ENCODE measurements around the gene KIF18B.

DNA sequence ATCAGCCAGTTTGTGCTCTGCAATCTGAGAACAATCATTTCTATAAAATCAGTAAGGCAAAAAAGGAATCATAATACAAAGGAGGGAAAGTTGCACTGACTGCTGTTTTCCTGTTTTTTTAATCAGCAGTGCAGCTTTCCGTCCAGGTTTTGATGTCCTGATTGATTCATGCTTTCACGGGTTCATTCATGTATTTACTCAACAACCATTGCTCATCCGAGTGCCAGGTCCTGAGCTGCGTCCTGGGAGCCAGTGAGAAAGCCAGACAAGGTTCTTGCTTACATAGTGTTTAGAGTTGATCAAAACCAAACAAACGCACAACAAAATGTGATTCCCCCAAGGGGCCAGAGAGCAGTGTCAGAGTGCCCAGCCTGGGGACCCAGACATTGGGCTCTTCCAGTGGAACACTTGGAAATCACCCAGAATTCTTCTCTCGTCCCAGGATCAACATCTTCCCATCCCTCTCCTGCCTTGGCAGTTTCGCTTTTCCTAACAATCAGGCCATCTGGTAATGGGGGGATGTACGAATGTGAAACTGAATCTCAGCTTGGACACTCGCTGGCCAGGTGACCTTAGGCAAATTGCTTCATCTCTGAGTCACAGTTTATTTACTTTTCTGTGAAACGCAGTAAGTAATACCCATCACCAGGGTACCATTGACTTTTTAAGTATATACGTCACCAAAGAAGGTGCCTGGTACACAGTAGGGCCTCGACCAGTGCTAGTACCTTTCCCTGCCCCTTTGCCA, 33.8 kb upstream of the KIF18B start:
- TF ChIP-seq CTCF (IDR thresholded peaks at IDR 0.05; ENCODE audit: low read length) (no peak), EZH2 (IDR thresholded peaks at IDR 0.05; ENCODE audit: borderline replicate concordance, low read length) (no peak)
